Heart left ventricle (tissue), 13 donors: ENCODE data around the gene TNFRSF9.

Experiments
- CTCF ChIP-seq, 12 donors: fragments of 200-600 bp; sonication (generic) in 4 of 12; IDR thresholded peaks; one replicate each; pipeline versions ENCODE4 v1.5.0 to v1.8.0; 2018 to 2022; ENCODE audit warnings: antibody characterized with exemption in 12 of 12, mild to moderate bottlenecking in 5 of 12
- POLR2A ChIP-seq, 2 donors: fragments of 450-650 bp; IDR thresholded peaks; one replicate each; pipeline ENCODE4 v1.6.1; 2017; ENCODE audit warnings: antibody characterized with exemption in 2 of 2, mild to moderate bottlenecking in 2 of 2, moderate library complexity in 2 of 2
- donor health status: ischemic (EF 13 %, LVEDD 7.1; RV severe dilation, severe dysfunction).
- donor health status: DM: no; HTN: yes; CAD: no.
- donor health status: DM: no; HTN: no; CAD: no.
- donor health status: ischemic (EF 25% LVEDD 6.9; RV normal size, moderate dysfunction).
- donor health status: ischemic (EF 25% LVEDD 5.7; RV mildly dilated, moderate dysfunction).
- donor health status: ischemic (EF 35%, LVEDD 5.7; RV mildly dilated, moderate dysfunction).
- donor health status: nonischemic (EF 11% LVEDD 7.7; RV severe dilation, severe dysfunction).
- donor health status: DM: yes; HTN: yes; CAD: no.
- donor health status: PGD.
- donor health status: ischemic (EF 29% LVEDD 5.4; RV normal size, mild dysfunction).
- donor health status: nonischemic (EF 23%, LVEDD 6.1; RV moderate dilation, normal function).

- TF ChIP-seq CTCF (IDR thresholded peaks at IDR 0.05) (peak in 2 of 12 donors; percentile 17 to 28), POLR2A (IDR thresholded peaks at IDR 0.05) (no peak)
These were observed 61.4 kb downstream of the TNFRSF9 start for GRCh38 chr1:7879228-7879627.
